22Rv1 (cell line): ENCODE measurements around the gene PER2.

Experiments
- CTCF ChIP-seq: fragments of 450-650 bp; IDR thresholded peaks from 2 replicates; pipeline ENCODE4 v1.5.1; 2017; ENCODE audit warnings: mild to moderate bottlenecking
- ZFX ChIP-seq: fragments of 450-650 bp; IDR thresholded peaks from 2 replicates; pipeline ENCODE4 v1.6.1; 2017; ENCODE audit warnings: antibody characterized with exemption, borderline replicate concordance

DNA sequence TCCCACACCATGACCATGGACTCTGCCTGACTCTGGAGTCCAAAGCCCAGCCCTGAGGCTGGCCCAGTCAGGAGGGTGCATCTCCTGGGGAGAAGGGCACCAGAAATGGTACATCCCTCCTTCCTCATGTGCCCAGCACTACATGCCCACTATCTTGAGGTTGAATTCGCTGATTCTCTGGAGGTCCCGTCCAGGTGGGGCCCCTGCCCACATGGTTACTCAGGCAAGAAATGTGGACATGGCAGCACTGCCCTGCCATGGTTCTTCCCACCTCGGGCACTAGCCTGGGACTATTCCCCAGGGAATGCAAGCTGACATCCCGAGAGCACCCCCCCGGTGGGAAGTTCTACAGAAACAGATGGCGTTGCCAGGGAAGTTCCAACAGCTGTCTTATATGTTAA is 33.3 kb downstream of the PER2 start:
- TF ChIP-seq CTCF (no peak), ZFX (no peak)
